PFSK-1 (cell line): ENCODE results near the gene NRP1.

ENCODE experiments used
- FOXP2 ChIP-seq: optimal IDR thresholded peaks from 2 replicates; pipeline ENCODE3; 2011; ENCODE audit warnings: borderline replicate concordance, control low read depth, inconsistent platforms; ENCODE audit not compliant: insufficient read depth; ENCODE audit errors: extremely low read length, extremely low read depth
- POLR2AphosphoS5 ChIP-seq: IDR thresholded peaks from 2 replicates; pipeline ENCODE4 v1.6.1; 2012; ENCODE audit warnings: low read depth, mild to moderate bottlenecking, control low read depth, low read length, moderate library complexity
- REST ChIP-seq, 2 experiments: IDR thresholded peaks; 2 replicates each; pipeline versions ENCODE4 v1.6.1 to v1.8.0; 2011 to 2012; ENCODE audit warnings: low read depth in 2 of 2, low read length in 2 of 2, control low read depth in 1 of 2, inconsistent platforms in 1 of 2, mild to moderate bottlenecking in 1 of 2, moderate library complexity in 1 of 2; ENCODE audit not compliant: insufficient read depth in 1 of 2
- SIN3A ChIP-seq: IDR thresholded peaks from 2 replicates; pipeline ENCODE4 v1.6.1; 2012; ENCODE audit warnings: mild to moderate bottlenecking, low read length, moderate library complexity, borderline replicate concordance; ENCODE audit not compliant: insufficient read depth
- TAF1 ChIP-seq: IDR thresholded peaks from 2 replicates; pipeline ENCODE4 v1.6.1; 2012; ENCODE audit warnings: low read length, control low read depth, borderline replicate concordance; ENCODE audit not compliant: insufficient read depth

NRP1 gene

GRCh38 chr10:33287112-33287511, 47.4 kb downstream of the NRP1 start:
- TF ChIP-seq FOXP2, result no peak
- TF ChIP-seq REST (IDR thresholded peaks at IDR 0.05; ENCODE audit: insufficient read depth in 1 of 2, low read depth in 2 of 2, low read length in 2 of 2), result no peak
- TF ChIP-seq SIN3A, result no peak
- no peak for TF ChIP-seq TAF1
- TF ChIP-seq POLR2AphosphoS5, result no peak

GRCh38 chr10:33286157-33286934, 48.1 kb downstream of the NRP1 start:
- no peak for TF ChIP-seq FOXP2
- no peak for TF ChIP-seq POLR2AphosphoS5
- no peak for TF ChIP-seq REST (IDR thresholded peaks at IDR 0.05; ENCODE audit: insufficient read depth in 1 of 2, low read depth in 2 of 2, low read length in 2 of 2)
- TF ChIP-seq SIN3A, result no peak
- no peak for TF ChIP-seq TAF1

- TF ChIP-seq TAF1, result no peak
These were observed 49.5 kb downstream of the NRP1 start for GRCh38 chr10:33284945-33285344.

GRCh38 chr10:33279811-33280602, 54.5 kb downstream of the NRP1 start:
- TF ChIP-seq SIN3A (no peak), TAF1 (no peak), REST (IDR thresholded peaks at IDR 0.05; ENCODE audit: insufficient read depth in 1 of 2, low read depth in 2 of 2, low read length in 2 of 2) (no peak), FOXP2 (no peak), POLR2AphosphoS5 (no peak)

- TF ChIP-seq TAF1, result no peak
- no peak for TF ChIP-seq POLR2AphosphoS5
- no peak for TF ChIP-seq FOXP2
- TF ChIP-seq SIN3A, result no peak
- TF ChIP-seq REST (IDR thresholded peaks at IDR 0.05; ENCODE audit: insufficient read depth in 1 of 2, low read depth in 2 of 2, low read length in 2 of 2), result no peak
These were observed 55.2 kb downstream of the NRP1 start for GRCh38 chr10:33279276-33279675.
